Gastroesophageal sphincter (tissue), 3 donors: ENCODE data around the gene FYCO1.

Experiments
- EP300 ChIP-seq: sonication (generic); formaldehyde crosslinking; IDR thresholded peaks from one replicate; pipeline ENCODE4 v1.6.1; 2017; ENCODE audit warnings: antibody characterized with exemption, mild to moderate bottlenecking
- POLR2AphosphoS5 ChIP-seq: sonication (generic); formaldehyde crosslinking; IDR thresholded peaks from one replicate; pipeline ENCODE4 v1.6.1; 2017; ENCODE audit warnings: antibody characterized with exemption
- TF ChIP-seq, protein P1 (sequence below), 4 experiments: fragments of 200-600 bp in 2 of 4; fragments of 450-650 bp in 2 of 4; sonication (generic) in 1 of 4; IDR thresholded peaks; one replicate each; pipeline ENCODE4 v1.5.1; 2017 to 2019; ENCODE audit warnings: antibody characterized with exemption in 4 of 4, mild to moderate bottlenecking in 2 of 4, moderate library complexity in 2 of 4

DNA sequence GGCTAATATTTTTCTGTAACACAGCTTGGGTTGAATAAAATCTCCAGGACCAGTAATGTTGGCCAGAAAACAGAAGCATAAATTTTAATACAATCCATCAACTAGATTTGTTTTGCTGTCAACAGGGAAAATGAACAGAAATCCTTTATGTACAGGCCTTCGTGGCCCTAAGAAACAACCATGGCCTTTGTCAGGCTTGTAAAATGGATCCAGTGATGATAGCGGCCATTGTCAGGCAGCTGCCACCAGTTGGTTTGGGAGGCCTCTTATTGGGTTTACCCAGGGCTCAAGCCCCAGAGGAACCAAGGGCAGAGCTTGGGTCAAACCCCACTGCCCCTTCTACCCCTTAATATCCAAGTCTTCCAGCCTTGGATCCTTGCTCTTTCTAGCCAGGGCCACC, 5.6 kb upstream of the FYCO1 start:
- TF ChIP-seq, protein P1, sequence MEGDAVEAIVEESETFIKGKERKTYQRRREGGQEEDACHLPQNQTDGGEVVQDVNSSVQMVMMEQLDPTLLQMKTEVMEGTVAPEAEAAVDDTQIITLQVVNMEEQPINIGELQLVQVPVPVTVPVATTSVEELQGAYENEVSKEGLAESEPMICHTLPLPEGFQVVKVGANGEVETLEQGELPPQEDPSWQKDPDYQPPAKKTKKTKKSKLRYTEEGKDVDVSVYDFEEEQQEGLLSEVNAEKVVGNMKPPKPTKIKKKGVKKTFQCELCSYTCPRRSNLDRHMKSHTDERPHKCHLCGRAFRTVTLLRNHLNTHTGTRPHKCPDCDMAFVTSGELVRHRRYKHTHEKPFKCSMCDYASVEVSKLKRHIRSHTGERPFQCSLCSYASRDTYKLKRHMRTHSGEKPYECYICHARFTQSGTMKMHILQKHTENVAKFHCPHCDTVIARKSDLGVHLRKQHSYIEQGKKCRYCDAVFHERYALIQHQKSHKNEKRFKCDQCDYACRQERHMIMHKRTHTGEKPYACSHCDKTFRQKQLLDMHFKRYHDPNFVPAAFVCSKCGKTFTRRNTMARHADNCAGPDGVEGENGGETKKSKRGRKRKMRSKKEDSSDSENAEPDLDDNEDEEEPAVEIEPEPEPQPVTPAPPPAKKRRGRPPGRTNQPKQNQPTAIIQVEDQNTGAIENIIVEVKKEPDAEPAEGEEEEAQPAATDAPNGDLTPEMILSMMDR (IDR thresholded peaks at IDR 0.05): no peak
- TF ChIP-seq POLR2AphosphoS5: no peak
- no peak for TF ChIP-seq EP300
